Smooth muscle cell of the coronary artery (primary cell): ENCODE data around the gene FAM83F. TPM values are rescaled to one million over a fixed set of nuclear protein-coding genes. Genes with fewer than 3 reads are reported as not detected.

ENCODE experiments used
- total RNA-seq: library from RNA; depleted of rRNA; stranded (reverse); fragments of >200 nt; gene quantifications from 2 replicates; pipeline ENCODE4 v1.2.3, GENCODE V29; 2014; ENCODE audit warnings: low replicate concordance

The FAM83F gene
- under 0.01 TPM in 1 of 2 replicates, not detected in the other for total RNA-seq

GRCh38 chr22:39994566-39995392 is at the start of gene FAM83F:
Gene FAM83F, plus strand, starts transcription at chr22:39994954. Its CDS starts 89 bp downstream, at chr22:39995043.

GRCh38 chr22:39959640-39960447 is 34.9 kb upstream of the FAM83F start, which contains the start of gene TMA7B:
Gene TMA7B, plus strand, starts transcription at chr22:39960397. Its CDS starts 3,978 bp downstream, at chr22:39964375.

Other genes starting within 250 kb of the FAM83F start
- gene ENTHD1, start 101.2 kb upstream of the FAM83F start, total RNA-seq = not detected in 2 replicates
- not detected in 2 replicates for gene GRAP2, start 93.9 kb upstream of the FAM83F start, total RNA-seq
- not detected in 2 replicates for gene TMA7B, start 34.6 kb upstream of the FAM83F start, total RNA-seq
- 10.1 and 12.2 TPM in 2 replicates for gene TNRC6B, start 183.0 kb downstream of the FAM83F start, total RNA-seq